Effector memory CD4-positive, alpha-beta T cell (primary cell): ENCODE results near the gene NF2.
"Not testable (repeated sequence)": the region's sequence is repeated elsewhere in the genome, so short reads cannot be mapped to it uniquely, and the experiment has no call there.

Experiments
- DNase-seq, 3 donors: peaks; one replicate each; pipeline ENCODE4 v3.0.0-alpha.2; 2020
- H3K27ac ChIP-seq: 2 replicates; pipeline ENCODE4 v1.7.0; 2013; ENCODE audit warnings: mild to moderate bottlenecking, low read length, moderate library complexity; ENCODE audit not compliant: insufficient read depth, poor library complexity, severe bottlenecking
- H3K27me3 ChIP-seq: replicated peaks from 2 replicates; pipeline ENCODE4 v1.7.0; 2013; ENCODE audit warnings: mild to moderate bottlenecking, low read length; ENCODE audit not compliant: insufficient read depth, control insufficient read depth, poor library complexity, severe bottlenecking
- H3K36me3 ChIP-seq: 2 replicates; pipeline ENCODE4 v1.7.0; 2013; ENCODE audit warnings: mild to moderate bottlenecking, low read length, moderate library complexity; ENCODE audit not compliant: control insufficient read depth, insufficient read depth
- H3K4me1 ChIP-seq: 2 replicates; pipeline ENCODE4 v1.7.0; 2013; ENCODE audit warnings: low read length, mild to moderate bottlenecking; ENCODE audit not compliant: control insufficient read depth, insufficient read depth, poor library complexity, severe bottlenecking
- H3K4me3 ChIP-seq: 2 replicates; pipeline ENCODE4 v1.7.0; 2013; ENCODE audit warnings: low read length, low read depth, mild to moderate bottlenecking; ENCODE audit not compliant: insufficient read depth, poor library complexity, severe bottlenecking
- H3K9me3 ChIP-seq: 2 replicates; pipeline ENCODE4 v1.7.0; 2013; ENCODE audit warnings: mild to moderate bottlenecking, low read length, moderate library complexity; ENCODE audit not compliant: control insufficient read depth

Gene NF2

GRCh38 chr22:29570912-29571549 lies 32.4 kb upstream of the NF2 start:
- Histone ChIP-seq H3K4me3 (no peak overlapping the region), H3K36me3 (peaks cover 15% of the 10 kb centered on the region), H3K4me1 (no peaks in the 10 kb centered on the region), H3K27me3 (no peaks in the 10 kb centered on the region), H3K9me3 (no peaks in the 10 kb centered on the region), H3K27ac (no peak overlapping the region)
- DNase-seq, result no peak

- Histone ChIP-seq H3K9me3 (no peaks in the 10 kb centered on the region), H3K27me3 (no peaks in the 10 kb centered on the region), H3K27ac (no peak overlapping the region), H3K4me3 (no peak overlapping the region), H3K4me1 (no peaks in the 10 kb centered on the region), H3K36me3 (no peaks in the 10 kb centered on the region)
- no peak for DNase-seq
Measured at GRCh38 chr22:29574762-29575450, 28.5 kb upstream of the NF2 start.

- H3K36me3 ChIP-seq, result no peaks in the 10 kb centered on the region
- H3K9me3 ChIP-seq, result no peaks in the 10 kb centered on the region
- H3K4me3 ChIP-seq, result no peak overlapping the region
- H3K4me1 ChIP-seq, result peaks cover 7% of the 10 kb centered on the region
- DNase-seq, result no peak
- no peak overlapping the region for H3K27ac ChIP-seq
- no peaks in the 10 kb centered on the region for H3K27me3 ChIP-seq
Measured at GRCh38 chr22:29578462-29579200, 24.8 kb upstream of the NF2 start.

GRCh38 chr22:29580200-29580810 lies 23.1 kb upstream of the NF2 start:
- Histone ChIP-seq H3K36me3 (no peaks in the 10 kb centered on the region), H3K4me3 (peak overlapping the region; percentile 79), H3K27me3 (no peaks in the 10 kb centered on the region), H3K27ac (peak overlapping the region; percentile 61), H3K4me1 (peaks cover 7% of the 10 kb centered on the region), H3K9me3 (no peaks in the 10 kb centered on the region)
- no peak for DNase-seq

GRCh38 chr22:29581799-29582198 lies 21.6 kb upstream of the NF2 start:
- Histone ChIP-seq H3K27me3 (no peaks in the 10 kb centered on the region), H3K36me3 (no peaks in the 10 kb centered on the region), H3K27ac (no peak overlapping the region), H3K4me3 (no peak overlapping the region), H3K9me3 (no peaks in the 10 kb centered on the region), H3K4me1 (peaks cover 7% of the 10 kb centered on the region)
- DNase-seq, result no peak

GRCh38 chr22:29584975-29585374 lies 18.5 kb upstream of the NF2 start:
- peaks cover 9% of the 10 kb centered on the region for H3K4me1 ChIP-seq
- H3K9me3 ChIP-seq, result no peaks in the 10 kb centered on the region
- DNase-seq, result no peak
- no peaks in the 10 kb centered on the region for H3K27me3 ChIP-seq
- no peaks in the 10 kb centered on the region for H3K36me3 ChIP-seq
- no peak overlapping the region for H3K27ac ChIP-seq
- H3K4me3 ChIP-seq, result no peak overlapping the region

GRCh38 chr22:29586193-29586705 lies 17.2 kb upstream of the NF2 start:
- H3K27me3 ChIP-seq, DNase-seq, H3K4me1 ChIP-seq, H3K27ac ChIP-seq, H3K4me3 ChIP-seq, H3K9me3 ChIP-seq, H3K36me3 ChIP-seq: not testable (repeated sequence)

GRCh38 chr22:29587938-29588699 lies 15.3 kb upstream of the NF2 start:
- Histone ChIP-seq H3K4me3 (no peak overlapping the region), H3K27me3 (no peaks in the 10 kb centered on the region), H3K36me3 (no peaks in the 10 kb centered on the region), H3K27ac (no peak overlapping the region), H3K4me1 (peaks cover 3% of the 10 kb centered on the region), H3K9me3 (no peaks in the 10 kb centered on the region)
- no peak for DNase-seq

- no peak overlapping the region for H3K27ac ChIP-seq
- no peaks in the 10 kb centered on the region for H3K9me3 ChIP-seq
- no peaks in the 10 kb centered on the region for H3K36me3 ChIP-seq
- no peaks in the 10 kb centered on the region for H3K27me3 ChIP-seq
- DNase-seq, result no peak
- H3K4me1 ChIP-seq, result peaks cover 3% of the 10 kb centered on the region
- no peak overlapping the region for H3K4me3 ChIP-seq
Measured at GRCh38 chr22:29593923-29594322, 9.5 kb upstream of the NF2 start.
